ENCODE data around the gene ARR3.

- TF ChIP-seq CTCF (IDR thresholded peaks at IDR 0.05) (no peak), POLR2A (IDR thresholded peaks at IDR 0.05) (no peak)
Measured at GRCh38 chrX:70264784-70265183, 3.4 kb upstream of the ARR3 start.

Data from right lobe of liver (tissue), 4 donors.